ENCODE measurements around the gene STOX2.

The STOX2 gene

DNA sequence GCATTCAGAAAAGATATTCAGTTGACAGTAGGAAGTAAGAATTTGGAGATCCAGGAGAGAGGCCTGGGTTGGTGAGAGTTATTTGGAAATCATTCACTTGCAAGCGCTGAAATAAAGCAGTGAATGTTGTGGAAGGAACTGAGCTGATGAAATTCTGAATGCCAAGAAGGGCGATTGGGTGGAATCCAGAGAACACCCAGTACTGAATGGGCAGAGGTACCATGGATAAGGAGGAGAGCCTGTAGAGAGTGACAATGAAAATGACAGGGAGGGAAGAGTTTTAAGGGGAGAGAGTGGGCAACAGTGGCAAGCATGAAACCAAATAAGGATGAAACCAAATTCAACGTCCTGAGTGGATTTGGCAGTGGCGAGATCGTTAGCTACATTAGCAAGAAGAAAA lies 6.7 kb upstream of the STOX2 start:
- no peak for DNase-seq

- no peak for DNase-seq
Observed at GRCh38 chr4:183903021-183903760, 1.9 kb upstream of the STOX2 start.

DNA sequence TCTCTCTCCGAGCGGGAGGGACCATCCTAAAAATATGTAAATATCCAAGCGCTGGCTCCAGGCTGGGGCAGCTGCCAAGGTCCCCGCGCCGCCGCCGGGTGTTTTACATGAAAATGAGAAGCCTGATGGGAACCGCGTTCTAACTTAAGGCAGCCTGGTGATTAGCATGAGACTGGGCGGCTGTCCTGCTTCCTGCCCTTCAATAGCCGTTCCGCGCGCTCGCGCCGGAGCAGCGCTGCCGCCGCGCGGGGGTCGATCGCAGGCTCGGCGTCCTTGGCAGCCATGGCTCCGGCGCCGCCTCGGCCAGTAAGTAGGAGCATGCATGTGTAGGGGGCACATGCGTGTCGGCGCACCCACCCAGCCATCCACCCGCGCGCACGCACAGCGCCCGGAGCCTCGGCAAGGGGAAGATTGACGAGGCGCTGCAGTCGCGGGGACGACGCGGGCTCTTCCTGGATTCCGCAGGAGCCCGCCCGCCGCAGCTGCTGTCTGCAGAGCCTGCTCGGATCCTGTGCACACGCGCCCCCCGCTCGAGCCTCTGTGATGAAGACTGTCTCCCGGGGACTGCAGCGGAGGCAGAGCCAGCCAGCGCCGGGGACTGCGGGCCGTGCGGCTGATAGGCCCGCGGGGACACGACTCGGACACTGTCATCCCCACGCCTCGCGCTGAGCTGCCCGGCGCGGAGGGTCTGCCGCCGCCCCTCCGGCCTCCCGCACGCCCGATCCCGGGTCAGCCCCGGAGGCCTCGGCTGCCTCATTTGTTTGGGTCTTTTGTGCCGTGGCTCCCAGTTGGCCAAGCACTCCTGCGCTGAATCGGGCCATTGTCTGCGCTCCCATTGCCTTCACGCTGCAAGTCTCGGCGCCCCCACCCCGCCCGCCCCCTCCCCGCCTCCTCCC lies 734 bp downstream of the STOX2 start:
- DNase-seq, result peak; percentile 23

DNA sequence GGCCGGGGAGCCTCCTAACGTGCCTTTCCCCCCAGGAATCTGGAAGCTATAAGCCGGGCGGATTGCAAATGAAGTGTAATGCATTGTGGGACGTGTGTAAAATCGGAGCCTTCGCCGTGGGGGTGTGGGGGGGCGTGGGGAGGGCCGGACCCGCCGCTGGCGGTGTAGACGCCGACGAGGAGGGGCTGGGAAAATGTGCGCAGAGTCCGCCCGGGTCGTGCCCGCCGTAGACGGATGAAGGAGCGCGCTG lies 1.3 kb downstream of the STOX2 start:
- no peak for DNase-seq

- DNase-seq, result no peak
Observed at GRCh38 chr4:183906739-183907651, 1.9 kb downstream of the STOX2 start.

GRCh38 chr4:183907871-183908683 lies 3.0 kb downstream of the STOX2 start:
- peak; percentile 9 for DNase-seq

DNA sequence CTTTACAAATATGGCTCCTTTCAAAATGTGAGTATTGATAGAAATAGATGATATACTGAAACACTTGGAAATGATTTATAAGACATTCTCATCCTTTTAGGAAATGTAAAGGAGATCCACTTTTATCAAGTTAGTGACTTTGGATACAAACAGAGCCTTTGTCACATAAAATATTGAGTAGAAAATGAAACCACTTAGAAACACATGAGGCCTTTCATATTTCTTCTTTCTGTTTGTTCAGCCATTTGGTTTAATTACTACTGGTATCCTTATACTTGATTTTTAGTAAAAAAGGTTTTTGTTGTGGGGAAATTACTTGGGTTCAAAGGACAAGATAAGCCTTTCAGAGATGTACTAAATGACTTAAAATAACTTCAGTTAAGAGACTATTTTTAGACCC lies 4.1 kb downstream of the STOX2 start:
- DNase-seq, result no peak

- DNase-seq, result no peak
Observed at GRCh38 chr4:183909801-183910200, 4.7 kb downstream of the STOX2 start.

DNA sequence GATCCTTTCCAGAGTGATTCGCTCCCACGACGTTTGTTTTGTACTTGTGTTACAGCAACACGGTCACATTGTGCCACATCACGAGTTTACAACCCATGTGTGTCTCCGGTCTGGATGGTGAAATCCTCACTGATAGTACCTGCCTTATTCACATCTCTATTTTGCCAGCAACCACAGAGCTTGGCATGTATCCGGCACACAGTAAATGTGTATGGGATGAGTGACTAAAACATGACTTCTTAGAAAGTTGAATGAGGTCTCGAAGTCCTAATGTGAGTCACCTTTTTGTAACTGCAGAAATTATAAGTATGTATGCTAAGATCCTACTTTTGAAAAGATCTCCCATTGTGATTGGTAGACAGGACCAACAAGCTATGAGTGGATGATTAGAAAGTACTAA lies 7.5 kb downstream of the STOX2 start:
- peak; percentile 74 for DNase-seq

DNA sequence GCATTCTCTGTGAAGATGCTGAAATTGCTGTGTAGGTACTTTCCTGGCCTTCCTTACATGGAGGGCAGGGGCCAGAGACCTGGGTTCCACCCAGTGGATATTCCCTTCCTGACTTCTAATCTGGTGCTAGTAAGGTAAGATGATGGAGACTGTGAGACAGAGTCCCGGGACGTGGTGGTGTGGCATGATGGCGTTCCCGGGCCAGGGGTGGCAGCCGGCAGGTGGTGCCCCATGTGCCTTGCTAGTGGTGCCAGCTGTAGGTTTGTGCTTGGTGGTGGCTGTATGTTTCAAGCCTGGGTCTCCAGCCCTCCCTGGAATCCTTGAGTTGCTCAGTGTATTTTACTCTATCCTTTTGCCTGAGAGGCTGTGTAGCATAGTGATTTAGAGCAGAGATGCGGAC lies 10.9 kb downstream of the STOX2 start:
- no peak for DNase-seq

DNA sequence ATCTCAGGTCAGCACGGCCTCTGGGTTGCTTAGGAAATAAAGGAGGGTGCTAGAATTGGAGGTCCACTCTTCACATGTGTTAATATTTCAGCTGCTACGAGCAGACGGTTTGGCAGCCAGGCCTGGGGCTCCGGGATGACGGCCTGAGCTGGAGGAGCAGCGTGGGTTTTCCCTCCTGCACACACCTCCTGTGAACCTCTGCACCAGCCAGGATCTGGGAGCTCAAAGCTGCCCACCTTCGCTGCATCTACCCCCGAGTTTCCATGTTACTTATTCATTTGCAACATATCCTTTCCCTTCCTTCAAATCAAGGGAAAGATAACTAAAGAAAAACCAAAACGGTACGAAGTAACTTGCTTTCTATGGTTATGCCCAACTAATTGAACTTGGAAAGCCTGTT lies 13.6 kb downstream of the STOX2 start:
- no peak for DNase-seq

GRCh38 chr4:183919141-183919540 lies 14.0 kb downstream of the STOX2 start:
- DNase-seq, result no peak

DNA sequence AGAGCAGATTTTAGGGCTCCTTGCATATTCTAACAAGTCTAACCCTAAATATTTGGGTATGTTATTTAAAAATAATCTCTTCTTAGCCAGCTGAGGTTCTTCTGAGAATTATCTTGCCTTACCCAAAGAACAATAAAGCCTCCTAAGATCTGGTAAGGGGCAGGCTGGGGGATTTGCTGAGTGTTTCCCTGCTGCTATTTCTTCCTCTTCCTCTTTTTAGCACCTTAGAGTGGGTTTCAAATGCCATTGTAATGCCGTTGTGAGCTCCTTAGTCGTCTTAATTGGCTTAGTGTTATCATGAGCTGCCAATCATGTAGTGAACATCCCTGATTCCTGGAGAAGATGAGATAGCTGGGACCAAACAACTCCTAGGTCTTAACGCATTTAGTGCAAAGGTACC lies 15.4 kb downstream of the STOX2 start:
- no peak for DNase-seq

DNA sequence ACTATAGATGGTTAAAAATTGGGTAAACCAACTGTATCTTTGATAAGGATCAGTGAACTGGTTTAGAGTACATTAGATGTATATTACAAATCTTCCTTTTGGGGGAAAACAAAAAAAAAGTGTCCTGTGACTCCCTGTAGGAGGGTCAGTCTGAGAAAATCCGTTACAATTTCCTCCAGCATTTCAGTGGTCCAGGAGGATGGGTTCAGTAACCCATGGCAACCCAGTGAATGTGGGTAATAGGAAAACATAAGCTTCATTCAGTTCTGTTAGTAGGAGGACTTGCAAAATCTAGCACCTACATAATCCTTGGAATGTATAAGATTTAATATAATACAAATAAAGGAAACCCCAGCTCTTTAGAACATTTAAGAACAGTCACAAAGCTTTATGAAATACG lies 16.2 kb downstream of the STOX2 start:
- DNase-seq, result no peak

- no peak for DNase-seq
Observed at GRCh38 chr4:183924362-183925044, 19.4 kb downstream of the STOX2 start.

- no peak for DNase-seq
Observed at GRCh38 chr4:183926950-183927349, 21.8 kb downstream of the STOX2 start.

DNA sequence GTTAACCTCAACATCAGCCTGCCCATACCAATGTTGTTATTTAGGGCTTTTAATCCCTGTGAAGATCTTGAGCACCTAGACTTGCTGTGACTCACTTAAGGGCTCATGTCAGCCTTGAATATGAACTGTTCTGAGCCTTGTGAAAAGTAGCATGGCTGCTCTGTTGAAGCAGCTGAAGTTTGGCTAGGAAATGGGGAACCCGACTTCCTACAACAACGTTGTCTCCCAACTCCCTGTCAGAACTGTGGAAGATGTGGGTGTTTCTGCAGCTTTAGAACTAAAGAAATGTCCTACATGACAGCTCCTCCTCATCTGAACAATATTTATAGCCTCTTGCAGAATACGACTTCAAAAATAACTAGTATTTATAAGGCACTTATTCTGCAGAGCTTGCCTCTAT lies 27.5 kb downstream of the STOX2 start:
- DNase-seq, result no peak

DNA sequence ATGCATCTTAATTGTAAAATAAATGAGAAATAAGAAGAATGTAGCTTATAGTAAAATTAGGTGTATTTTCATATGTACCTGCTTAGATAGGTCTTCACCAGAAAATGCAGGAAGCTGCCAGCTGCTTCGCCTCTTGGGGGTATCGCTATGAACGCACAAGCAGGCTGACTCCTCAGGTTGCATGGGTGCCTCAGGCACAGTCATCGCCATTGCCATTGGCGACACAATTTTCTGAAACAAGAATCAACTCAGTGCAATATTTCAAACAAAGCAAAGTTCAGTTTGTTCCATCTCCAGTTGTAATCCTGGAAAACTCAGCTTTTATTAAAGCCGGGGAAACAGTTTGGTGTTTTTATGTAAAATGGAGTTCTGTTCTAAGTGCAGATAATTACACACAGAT lies 29.7 kb downstream of the STOX2 start:
- DNase-seq, result no peak

DNA sequence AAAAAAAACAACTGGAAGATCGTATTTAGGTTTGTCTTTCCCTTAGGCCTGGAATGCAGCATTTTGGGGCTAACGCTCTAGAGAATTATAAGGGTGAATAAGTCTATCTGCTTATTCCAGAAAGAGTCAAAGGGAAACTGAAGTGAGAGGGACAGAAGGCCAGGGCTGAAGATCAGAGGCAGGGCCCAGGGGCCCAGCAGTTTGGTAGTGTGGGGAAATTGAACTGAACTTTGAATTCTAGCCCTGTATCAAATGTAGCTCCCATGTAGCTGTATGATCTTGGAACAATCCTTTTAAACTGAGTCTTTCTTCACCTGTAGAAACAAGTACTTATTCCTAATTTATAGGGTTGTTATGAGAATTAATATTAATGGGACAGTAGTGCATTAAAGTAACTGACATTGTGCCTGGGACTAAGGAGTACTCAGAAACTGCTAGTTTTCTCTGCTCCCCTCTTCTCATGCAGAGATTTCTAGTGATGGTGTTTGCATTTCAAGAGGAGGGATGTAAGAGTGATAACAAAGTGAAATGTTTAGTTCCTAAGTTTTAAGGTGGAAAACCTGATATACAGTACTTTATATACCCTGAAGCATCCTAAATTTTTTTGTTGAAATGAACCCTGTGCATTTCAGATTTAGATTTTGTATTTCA lies 30.4 kb downstream of the STOX2 start:
- no peak for DNase-seq

GRCh38 chr4:183936047-183936446 lies 30.9 kb downstream of the STOX2 start:
- no peak for DNase-seq

GRCh38 chr4:183936574-183937345 lies 31.7 kb downstream of the STOX2 start:
- peak; percentile 4 for DNase-seq
